Measurements from ENCODE around the gene SETX. TPM values are rescaled to one million over a fixed set of nuclear protein-coding genes. Genes with fewer than 3 reads are reported as not detected.

The SETX gene
- total RNA-seq, result 78.5 and 122 TPM in 2 replicates

GRCh38 chr9:132354637-132355355, at the start of gene SETX:
Gene SETX (minus strand): TSS chr9:132354986. CDS start chr9:132349428, 5,558 bp downstream.

Other genes with a start within 250 kb of the SETX start
- gene NTNG2, start 192.9 kb downstream of the SETX start, total RNA-seq, result 3.5 and 6.1 TPM in 2 replicates
- 13.1 and 14.6 TPM in 2 replicates for gene TTF1, start 51.9 kb upstream of the SETX start, total RNA-seq
- 0.12 TPM in 1 of 2 replicates, not detected in the other for gene CFAP77, start 55.2 kb upstream of the SETX start, total RNA-seq
- gene BARHL1, start 227.6 kb upstream of the SETX start, total RNA-seq, result not detected in 2 replicates